Retinal pigment epithelial cell (primary cell): ENCODE results near the gene NXPH3.

Experiments used
- DNase-seq: peaks from one replicate; pipeline ENCODE4 v3.0.0-alpha.2; 2010; ENCODE audit warnings: low read depth
- H3K4me3 ChIP-seq: 2 replicates; pipeline ENCODE4 v1.5.1; 2011; ENCODE audit warnings: mild to moderate bottlenecking, low read length, control low read depth, moderate library complexity
- TF ChIP-seq, protein P1 (sequence below): conservative IDR thresholded peaks from 2 replicates; pipeline ENCODE4 v1.5.1; 2011; ENCODE audit warnings: low read depth, low read length, control low read depth, inconsistent platforms

Gene NXPH3

DNA sequence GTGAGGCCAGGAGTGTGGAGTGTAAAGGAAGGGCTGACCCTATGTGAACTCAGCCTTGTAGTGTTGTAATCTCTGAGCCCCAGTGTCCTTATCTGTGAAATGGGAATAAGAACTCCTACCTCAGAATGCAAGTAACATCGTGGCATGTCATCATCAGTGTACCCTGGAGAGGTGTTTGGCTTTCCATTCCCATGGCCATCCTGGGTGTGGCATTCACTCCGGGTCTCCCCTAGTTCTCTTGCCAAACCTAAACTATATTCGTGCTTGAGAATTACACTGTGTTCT, 1.9 kb downstream of the NXPH3 start:
- H3K4me3 ChIP-seq: no peak overlapping the region

DNA sequence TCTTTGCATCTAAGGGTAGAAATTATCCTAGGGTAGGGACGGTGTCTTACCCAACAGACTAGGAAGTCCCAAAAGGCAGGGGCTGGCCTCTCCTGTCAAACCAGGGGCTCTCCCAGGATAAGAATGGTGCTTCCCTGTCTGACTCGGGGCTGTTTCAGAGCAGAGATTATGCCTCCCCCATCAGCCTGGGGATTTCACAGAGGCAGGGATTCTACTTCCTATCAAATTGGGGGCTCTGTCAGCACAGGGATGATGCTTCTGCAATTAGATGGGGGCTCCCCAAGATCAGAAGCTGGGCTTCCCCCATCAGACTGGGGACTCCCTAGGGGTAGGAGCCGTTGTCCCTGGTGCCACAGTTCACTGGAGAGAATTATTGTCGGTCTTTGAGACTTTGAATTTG, 2.3 kb downstream of the NXPH3 start:
- no peak overlapping the region for H3K4me3 ChIP-seq
- TF ChIP-seq, protein P1, sequence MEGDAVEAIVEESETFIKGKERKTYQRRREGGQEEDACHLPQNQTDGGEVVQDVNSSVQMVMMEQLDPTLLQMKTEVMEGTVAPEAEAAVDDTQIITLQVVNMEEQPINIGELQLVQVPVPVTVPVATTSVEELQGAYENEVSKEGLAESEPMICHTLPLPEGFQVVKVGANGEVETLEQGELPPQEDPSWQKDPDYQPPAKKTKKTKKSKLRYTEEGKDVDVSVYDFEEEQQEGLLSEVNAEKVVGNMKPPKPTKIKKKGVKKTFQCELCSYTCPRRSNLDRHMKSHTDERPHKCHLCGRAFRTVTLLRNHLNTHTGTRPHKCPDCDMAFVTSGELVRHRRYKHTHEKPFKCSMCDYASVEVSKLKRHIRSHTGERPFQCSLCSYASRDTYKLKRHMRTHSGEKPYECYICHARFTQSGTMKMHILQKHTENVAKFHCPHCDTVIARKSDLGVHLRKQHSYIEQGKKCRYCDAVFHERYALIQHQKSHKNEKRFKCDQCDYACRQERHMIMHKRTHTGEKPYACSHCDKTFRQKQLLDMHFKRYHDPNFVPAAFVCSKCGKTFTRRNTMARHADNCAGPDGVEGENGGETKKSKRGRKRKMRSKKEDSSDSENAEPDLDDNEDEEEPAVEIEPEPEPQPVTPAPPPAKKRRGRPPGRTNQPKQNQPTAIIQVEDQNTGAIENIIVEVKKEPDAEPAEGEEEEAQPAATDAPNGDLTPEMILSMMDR: no peak
- DNase-seq: no peak

More for the DNA sequence above, 1.9 kb downstream of the NXPH3 start:
- TF ChIP-seq, protein P1: no peak
- DNase-seq: no peak

DNA sequence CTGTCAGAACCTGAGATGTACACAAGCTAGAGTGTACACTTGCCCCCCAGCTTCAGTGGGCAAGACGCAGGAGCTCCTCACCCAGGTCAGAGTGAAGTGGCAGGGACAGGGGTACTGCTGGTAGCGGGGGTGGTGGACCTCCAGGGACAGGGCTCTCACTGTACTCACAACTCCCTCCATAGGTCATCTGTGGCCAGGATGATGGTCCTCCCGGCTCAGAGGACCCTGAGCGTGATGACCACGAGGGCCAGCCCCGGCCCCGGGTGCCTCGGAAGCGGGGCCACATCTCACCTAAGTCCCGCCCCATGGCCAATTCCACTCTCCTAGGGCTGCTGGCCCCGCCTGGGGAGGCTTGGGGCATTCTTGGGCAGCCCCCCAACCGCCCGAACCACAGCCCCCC, 2.7 kb downstream of the NXPH3 start:
- no peak for DNase-seq
- H3K4me3 ChIP-seq: no peak overlapping the region
- TF ChIP-seq, protein P1: no peak

DNA sequence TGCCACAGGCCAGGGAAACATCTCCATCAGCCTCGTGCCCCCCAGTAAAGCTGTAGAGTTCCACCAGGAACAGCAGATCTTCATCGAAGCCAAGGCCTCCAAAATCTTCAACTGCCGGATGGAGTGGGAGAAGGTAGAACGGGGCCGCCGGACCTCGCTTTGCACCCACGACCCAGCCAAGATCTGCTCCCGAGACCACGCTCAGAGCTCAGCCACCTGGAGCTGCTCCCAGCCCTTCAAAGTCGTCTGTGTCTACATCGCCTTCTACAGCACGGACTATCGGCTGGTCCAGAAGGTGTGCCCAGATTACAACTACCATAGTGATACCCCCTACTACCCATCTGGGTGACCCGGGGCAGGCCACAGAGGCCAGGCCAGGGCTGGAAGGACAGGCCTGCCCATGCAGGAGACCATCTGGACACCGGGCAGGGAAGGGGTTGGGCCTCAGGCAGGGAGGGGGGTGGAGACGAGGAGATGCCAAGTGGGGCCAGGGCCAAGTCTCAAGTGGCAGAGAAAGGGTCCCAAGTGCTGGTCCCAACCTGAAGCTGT, 3.4 kb downstream of the NXPH3 start:
- H3K4me3 ChIP-seq: no peak overlapping the region
- no peak for DNase-seq
- TF ChIP-seq, protein P1: no peak

DNA sequence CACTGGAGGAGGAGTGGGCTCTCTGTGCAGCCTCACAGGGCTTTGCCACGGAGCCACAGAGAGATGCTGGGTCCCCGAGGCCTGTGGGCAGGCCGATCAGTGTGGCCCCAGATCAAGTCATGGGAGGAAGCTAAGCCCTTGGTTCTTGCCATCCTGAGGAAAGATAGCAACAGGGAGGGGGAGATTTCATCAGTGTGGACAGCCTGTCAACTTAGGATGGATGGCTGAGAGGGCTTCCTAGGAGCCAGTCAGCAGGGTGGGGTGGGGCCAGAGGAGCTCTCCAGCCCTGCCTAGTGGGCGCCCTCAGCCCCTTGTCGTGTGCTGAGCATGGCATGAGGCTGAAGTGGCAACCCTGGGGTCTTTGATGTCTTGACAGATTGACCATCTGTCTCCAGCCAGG, 3.9 kb downstream of the NXPH3 start:
- no peak for DNase-seq
- H3K4me3 ChIP-seq: no peak overlapping the region
- TF ChIP-seq, protein P1: no peak

DNA sequence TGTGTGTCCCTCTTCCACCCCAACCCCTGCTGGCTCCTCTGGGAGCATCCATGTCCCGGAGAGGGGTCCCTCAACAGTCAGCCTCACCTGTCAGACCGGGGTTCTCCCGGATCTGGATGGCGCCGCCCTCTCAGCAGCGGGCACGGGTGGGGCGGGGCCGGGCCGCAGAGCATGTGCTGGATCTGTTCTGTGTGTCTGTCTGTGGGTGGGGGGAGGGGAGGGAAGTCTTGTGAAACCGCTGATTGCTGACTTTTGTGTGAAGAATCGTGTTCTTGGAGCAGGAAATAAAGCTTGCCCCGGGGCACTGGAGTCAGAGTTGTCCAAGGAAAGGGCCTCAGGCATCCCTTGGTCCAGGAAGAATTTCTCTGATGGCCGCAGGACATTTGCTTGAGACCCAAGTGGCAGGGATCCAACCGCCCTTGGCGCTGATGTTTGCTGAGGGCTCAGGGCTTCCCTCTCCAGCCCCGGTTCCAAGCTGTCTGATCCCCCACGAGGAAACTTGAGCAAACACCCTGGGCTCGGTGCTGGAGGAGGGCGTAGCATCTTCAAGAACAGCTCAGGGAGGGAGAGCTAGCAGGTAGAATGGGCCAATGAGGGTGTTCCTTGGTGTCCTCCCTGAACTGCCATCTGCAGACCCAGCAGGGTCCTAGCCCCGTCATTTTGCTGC, 4.5 kb downstream of the NXPH3 start:
- no peak for DNase-seq
- TF ChIP-seq, protein P1: no peak
- no peak overlapping the region for H3K4me3 ChIP-seq

DNA sequence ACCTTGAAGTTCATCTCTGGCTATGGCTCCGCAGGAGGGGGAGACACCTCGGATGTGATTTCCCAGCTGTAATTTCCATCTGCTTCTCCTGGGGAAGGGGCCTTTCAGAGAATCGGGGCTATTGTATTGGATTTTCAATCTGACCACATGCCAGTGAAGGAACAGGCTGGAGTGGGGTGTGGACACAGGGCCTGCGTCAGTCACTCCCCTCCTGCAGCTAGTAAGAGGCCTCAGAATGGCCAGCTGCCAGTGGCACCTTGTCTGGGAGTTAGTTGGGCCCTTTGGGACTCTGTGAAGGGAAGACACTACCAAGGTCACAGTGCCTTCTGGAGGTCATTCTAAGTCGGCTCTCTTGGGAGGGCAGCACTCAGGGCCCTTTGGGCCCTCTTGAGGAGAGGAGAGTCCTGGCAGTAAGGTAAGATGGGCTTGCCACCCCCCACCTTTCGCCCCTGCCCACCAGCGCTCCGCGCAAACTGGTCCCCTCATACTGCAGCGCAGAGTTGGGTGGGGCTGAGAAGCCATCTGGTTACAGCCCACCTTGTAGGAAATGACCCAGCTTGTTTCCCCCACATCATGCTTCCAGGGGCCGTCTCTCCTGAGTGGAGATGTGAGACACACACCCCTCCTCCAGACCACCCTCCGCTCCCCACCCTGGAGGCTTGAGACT, 5.4 kb downstream of the NXPH3 start:
- TF ChIP-seq, protein P1: no peak
- no peak for DNase-seq

More for the DNA sequence above, 5.4 kb downstream of the NXPH3 start:
- H3K4me3 ChIP-seq: no peak overlapping the region
